GM12878 (cell line): ENCODE data around the gene STAT5B.

Experiments used
- CREM ChIP-seq: IDR thresholded peaks from 2 replicates; pipeline ENCODE4 v1.6.1; 2014; ENCODE audit warnings: antibody characterized with exemption, low read depth
- CTCF ChIP-seq, 3 experiments: IDR thresholded peaks in 2 of 3; conservative IDR thresholded peaks in 1 of 3; 2 replicates each; pipeline ENCODE4 v1.5.1; 2011; ENCODE audit warnings: low read depth in 3 of 3, low read length in 3 of 3, mild to moderate bottlenecking in 3 of 3, control low read depth in 2 of 3, moderate library complexity in 2 of 3, inconsistent platforms in 1 of 3, mixed read lengths in 1 of 3; ENCODE audit not compliant: control insufficient read depth in 2 of 3, insufficient read depth in 1 of 3; ENCODE audit errors: extremely low read depth in 1 of 3
- EGR1 ChIP-seq, 2 experiments: IDR thresholded peaks; 1 replicate in 1 of 2; 2 replicates in 1 of 2; pipeline ENCODE4 v1.6.1; 2011 to 2012; ENCODE audit warnings: low read depth in 2 of 2, low read length in 2 of 2, borderline replicate concordance in 1 of 2, mild to moderate bottlenecking in 1 of 2, moderate library complexity in 1 of 2
- ELK1 ChIP-seq: IDR thresholded peaks from 2 replicates; pipeline ENCODE4 v1.6.1; 2012; ENCODE audit warnings: low read depth, low read length, improper control_type of control experiment
- IRF5 ChIP-seq: fragments of 450-650 bp; IDR thresholded peaks from 2 replicates; pipeline ENCODE4 v1.6.1; 2017; ENCODE audit warnings: borderline replicate concordance
- KDM1A ChIP-seq: fragments of 200-600 bp; sonication (generic); IDR thresholded peaks from 2 replicates; pipeline ENCODE4 v1.6.1; 2016; ENCODE audit warnings: borderline replicate concordance
- LARP7 ChIP-seq: fragments of 450-650 bp; IDR thresholded peaks from 2 replicates; pipeline ENCODE4 v1.6.1; 2017; ENCODE audit warnings: mild to moderate bottlenecking
- MYC ChIP-seq: IDR thresholded peaks from 2 replicates; pipeline ENCODE4 v1.6.1; 2011; ENCODE audit warnings: mild to moderate bottlenecking, low read length, moderate library complexity, inconsistent platforms; ENCODE audit not compliant: insufficient read depth, insufficient replicate concordance, insufficient read length, severe bottlenecking
- POLR2AphosphoS5 ChIP-seq: IDR thresholded peaks from 2 replicates; pipeline ENCODE4 v1.6.1; 2011; ENCODE audit warnings: mild to moderate bottlenecking, low read length, inconsistent platforms
- SMC3 ChIP-seq: IDR thresholded peaks from 2 replicates; pipeline ENCODE4 v1.6.1; 2011; ENCODE audit warnings: low read length, improper control_type of control experiment, borderline replicate concordance
- ZNF217 ChIP-seq: fragments of 450-650 bp; IDR thresholded peaks from 2 replicates; pipeline ENCODE4 v1.6.1; 2017; ENCODE audit warnings: antibody characterized with exemption, mild to moderate bottlenecking
- ZNF274 ChIP-seq: IDR thresholded peaks from one replicate; pipeline ENCODE4 v1.8.0; 2011; ENCODE audit not compliant: insufficient read length, insufficient read depth

- TF ChIP-seq ZNF217 (no peak), CTCF (IDR thresholded peaks at IDR 0.05 in 2 of 3, conservative IDR thresholded peaks at IDR 0.05 in 1 of 3; ENCODE audit: control insufficient read depth in 2 of 3, extremely low read depth in 1 of 3, insufficient read depth in 1 of 3, low read depth in 3 of 3, low read length in 3 of 3) (no peak), POLR2AphosphoS5 (no peak), MYC (no peak), EGR1 (IDR thresholded peaks at IDR 0.05; ENCODE audit: borderline replicate concordance in 1 of 2, low read depth in 2 of 2, low read length in 2 of 2) (no peak), CREM (no peak), IRF5 (no peak), KDM1A (no peak), ZNF274 (no peak), ELK1 (no peak), SMC3 (no peak), LARP7 (no peak)
Measured at GRCh38 chr17:42325026-42325425, 48.8 kb upstream of the STAT5B start.
